ENCODE data around the gene MAP3K12.
"Not testable (repeated sequence)": the region's sequence is repeated elsewhere in the genome, so short reads cannot be mapped to it uniquely, and the experiment has no call there.

Gene MAP3K12

GRCh38 chr12:53444593-53445325, 54.5 kb downstream of the MAP3K12 start:
- not testable (repeated sequence) for DNase-seq

GRCh38 chr12:53443955-53444354, 55.3 kb downstream of the MAP3K12 start:
- no peak for DNase-seq

GRCh38 chr12:53441040-53441833, 58.0 kb downstream of the MAP3K12 start, which contains the start of gene PRR13:
Gene PRR13, plus strand, starts transcription at chr12:53441734. Its CDS starts 981 bp downstream, at chr12:53442715.
- DNase-seq: peak; percentile 48 to 99 (median 95)

- not testable (repeated sequence) for DNase-seq
Measured at GRCh38 chr12:53439582-53439981, 59.7 kb downstream of the MAP3K12 start.

- DNase-seq: not testable (repeated sequence)
Measured at GRCh38 chr12:53435326-53435725, 63.9 kb downstream of the MAP3K12 start.

- no peak for DNase-seq
Measured at GRCh38 chr12:53431187-53431586, 68.1 kb downstream of the MAP3K12 start.

GRCh38 chr12:53430116-53430515, 69.1 kb downstream of the MAP3K12 start:
- no peak for DNase-seq

All from hypothalamus (tissue), 51 donors.